ENCODE results near the gene OPCML. TPM values are rescaled to one million over a fixed set of nuclear protein-coding genes. Genes with fewer than 3 reads are reported as not detected.

The OPCML gene
- total RNA-seq, 1 experiment from 2014 or later, result not detected

- no peak for DNase-seq (ENCODE audit: low read depth)
Observed at GRCh38 chr11:132528181-132528580, 1004.1 kb downstream of the OPCML start.

- no peak for DNase-seq (ENCODE audit: low read depth)
Observed at GRCh38 chr11:132523929-132524328, 1008.4 kb downstream of the OPCML start.

- no peak for DNase-seq (ENCODE audit: low read depth)
Observed at GRCh38 chr11:132520199-132520598, 1012.1 kb downstream of the OPCML start.

GRCh38 chr11:132519241-132519815 is 1013.0 kb downstream of the OPCML start:
- no peak for DNase-seq (ENCODE audit: low read depth)

GRCh38 chr11:132504501-132505041 is 1027.7 kb downstream of the OPCML start:
- no peak for DNase-seq (ENCODE audit: low read depth)

GRCh38 chr11:132501356-132501755 is 1030.9 kb downstream of the OPCML start:
- DNase-seq (ENCODE audit: low read depth), result no peak

- no peak for DNase-seq (ENCODE audit: low read depth)
Observed at GRCh38 chr11:132499661-132500060, 1032.6 kb downstream of the OPCML start.

GRCh38 chr11:132496341-132496740 is 1036.0 kb downstream of the OPCML start:
- DNase-seq (ENCODE audit: low read depth), result no peak

- no peak for DNase-seq (ENCODE audit: low read depth)
Observed at GRCh38 chr11:132493801-132494200, 1038.5 kb downstream of the OPCML start.

- DNase-seq (ENCODE audit: low read depth), result no peak
Observed at GRCh38 chr11:132490978-132491377, 1041.3 kb downstream of the OPCML start.

- no peak for DNase-seq (ENCODE audit: low read depth)
Observed at GRCh38 chr11:132486060-132486459, 1046.2 kb downstream of the OPCML start.

GRCh38 chr11:132475026-132475425 is 1057.3 kb downstream of the OPCML start:
- DNase-seq (ENCODE audit: low read depth), result no peak

GRCh38 chr11:132472411-132473172 is 1059.7 kb downstream of the OPCML start:
- no peak for DNase-seq (ENCODE audit: low read depth)

- DNase-seq (ENCODE audit: low read depth), result no peak
Observed at GRCh38 chr11:132471466-132471865, 1060.8 kb downstream of the OPCML start.

GRCh38 chr11:132466983-132467382 is 1065.3 kb downstream of the OPCML start:
- DNase-seq (ENCODE audit: low read depth), result no peak

GRCh38 chr11:132464939-132465338 is 1067.4 kb downstream of the OPCML start:
- DNase-seq (ENCODE audit: low read depth), result no peak

- DNase-seq (ENCODE audit: low read depth), result no peak
Observed at GRCh38 chr11:132464003-132464342, 1068.3 kb downstream of the OPCML start.

GRCh38 chr11:132463295-132464002 is 1068.9 kb downstream of the OPCML start:
- DNase-seq (ENCODE audit: low read depth), result no peak

GRCh38 chr11:132459736-132460135 is 1072.6 kb downstream of the OPCML start:
- DNase-seq (ENCODE audit: low read depth), result no peak

- DNase-seq (ENCODE audit: low read depth), result no peak
Observed at GRCh38 chr11:132457445-132457844, 1074.9 kb downstream of the OPCML start.

GRCh38 chr11:132456751-132457328 is 1075.5 kb downstream of the OPCML start:
- no peak for DNase-seq (ENCODE audit: low read depth)

GRCh38 chr11:132455044-132455443 is 1077.3 kb downstream of the OPCML start:
- no peak for DNase-seq (ENCODE audit: low read depth)

Data from LHCN-M2 (cell line).